ENCODE data around the gene FHL1. TPM values are rescaled to one million over a fixed set of nuclear protein-coding genes. Genes with fewer than 3 reads are reported as not detected.

Gene FHL1
- total RNA-seq, 1 donor from 2014 or later: 70.1 TPM

GRCh38 chrX:136122207-136122606 lies 25.1 kb upstream of the FHL1 start:
- H3K4me1 Mint-ChIP-seq: peaks cover 2% of the 10 kb centered on the region
- H3K27ac Mint-ChIP-seq (ENCODE audit: unreplicated experiment): no peak overlapping the region
- H3K4me3 Mint-ChIP-seq: no peak overlapping the region
- H3K36me3 Mint-ChIP-seq (ENCODE audit: low read depth): no peaks in the 10 kb centered on the region
- no peaks in the 10 kb centered on the region for H3K27me3 Mint-ChIP-seq (ENCODE audit: low read depth)
- TF ChIP-seq, protein P1, sequence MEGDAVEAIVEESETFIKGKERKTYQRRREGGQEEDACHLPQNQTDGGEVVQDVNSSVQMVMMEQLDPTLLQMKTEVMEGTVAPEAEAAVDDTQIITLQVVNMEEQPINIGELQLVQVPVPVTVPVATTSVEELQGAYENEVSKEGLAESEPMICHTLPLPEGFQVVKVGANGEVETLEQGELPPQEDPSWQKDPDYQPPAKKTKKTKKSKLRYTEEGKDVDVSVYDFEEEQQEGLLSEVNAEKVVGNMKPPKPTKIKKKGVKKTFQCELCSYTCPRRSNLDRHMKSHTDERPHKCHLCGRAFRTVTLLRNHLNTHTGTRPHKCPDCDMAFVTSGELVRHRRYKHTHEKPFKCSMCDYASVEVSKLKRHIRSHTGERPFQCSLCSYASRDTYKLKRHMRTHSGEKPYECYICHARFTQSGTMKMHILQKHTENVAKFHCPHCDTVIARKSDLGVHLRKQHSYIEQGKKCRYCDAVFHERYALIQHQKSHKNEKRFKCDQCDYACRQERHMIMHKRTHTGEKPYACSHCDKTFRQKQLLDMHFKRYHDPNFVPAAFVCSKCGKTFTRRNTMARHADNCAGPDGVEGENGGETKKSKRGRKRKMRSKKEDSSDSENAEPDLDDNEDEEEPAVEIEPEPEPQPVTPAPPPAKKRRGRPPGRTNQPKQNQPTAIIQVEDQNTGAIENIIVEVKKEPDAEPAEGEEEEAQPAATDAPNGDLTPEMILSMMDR (conservative IDR thresholded peaks at IDR 0.05): no peak
- no peak for DNase-seq (ENCODE audit: low read depth, low spot score)
- peaks cover 10% of the 10 kb centered on the region for H3K9me3 Mint-ChIP-seq

DNA sequence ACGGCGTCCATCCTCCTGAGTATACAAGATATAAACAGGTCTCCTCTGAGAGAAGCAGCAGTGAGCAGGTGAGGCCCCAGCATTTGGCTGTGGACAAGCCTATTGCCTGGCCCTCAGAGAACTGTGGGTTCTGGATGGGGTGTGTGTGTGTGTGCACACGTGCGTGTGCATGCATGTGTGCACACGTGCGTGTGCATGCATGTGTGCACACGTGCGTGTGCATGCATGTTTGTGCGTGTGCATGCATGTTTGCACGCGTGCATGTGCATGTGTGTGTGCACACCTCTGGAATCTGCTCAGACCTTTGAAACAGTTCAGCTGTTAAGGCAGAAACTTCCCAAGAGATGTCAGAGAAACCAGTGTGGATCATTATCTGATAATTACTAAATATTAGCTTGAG lies 22.2 kb upstream of the FHL1 start:
- peaks cover 4% of the 10 kb centered on the region for H3K4me1 Mint-ChIP-seq

DNA sequence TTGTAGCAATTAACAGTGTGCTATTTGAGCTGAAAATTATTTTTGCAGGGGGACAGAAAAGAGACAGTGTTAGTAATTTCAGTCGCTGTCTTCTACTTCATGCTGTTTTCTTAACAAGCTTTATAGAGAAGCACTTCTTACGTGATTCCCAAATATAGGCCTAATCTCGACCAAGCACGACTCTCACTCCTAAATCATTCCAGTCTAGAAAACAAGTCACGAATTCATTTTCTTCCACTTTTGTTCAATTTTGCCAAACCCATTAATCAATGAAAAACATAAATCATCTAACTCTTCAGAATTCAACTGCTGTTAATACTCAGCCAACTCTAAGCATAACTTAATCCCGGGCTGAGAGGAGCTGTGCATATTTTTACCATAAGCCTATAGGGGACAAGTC lies 21.0 kb upstream of the FHL1 start:
- TF ChIP-seq, protein P1 (conservative IDR thresholded peaks at IDR 0.05): no peak
- Mint-ChIP-seq H3K4me3 (no peak overlapping the region), H3K4me1 (peaks cover 4% of the 10 kb centered on the region), H3K27ac (ENCODE audit: unreplicated experiment) (no peak overlapping the region), H3K36me3 (ENCODE audit: low read depth) (no peaks in the 10 kb centered on the region), H3K9me3 (no peaks in the 10 kb centered on the region), H3K27me3 (ENCODE audit: low read depth) (no peaks in the 10 kb centered on the region)
- DNase-seq (ENCODE audit: low read depth, low spot score): no peak

More for the DNA sequence above, 22.2 kb upstream of the FHL1 start:
- peaks cover 4% of the 10 kb centered on the region for H3K9me3 Mint-ChIP-seq
- H3K27ac Mint-ChIP-seq (ENCODE audit: unreplicated experiment): no peak overlapping the region
- H3K36me3 Mint-ChIP-seq (ENCODE audit: low read depth): no peaks in the 10 kb centered on the region
- H3K27me3 Mint-ChIP-seq (ENCODE audit: low read depth): no peaks in the 10 kb centered on the region
- TF ChIP-seq, protein P1 (conservative IDR thresholded peaks at IDR 0.05): no peak
- DNase-seq (ENCODE audit: low read depth, low spot score): no peak
- H3K4me3 Mint-ChIP-seq: no peak overlapping the region

DNA sequence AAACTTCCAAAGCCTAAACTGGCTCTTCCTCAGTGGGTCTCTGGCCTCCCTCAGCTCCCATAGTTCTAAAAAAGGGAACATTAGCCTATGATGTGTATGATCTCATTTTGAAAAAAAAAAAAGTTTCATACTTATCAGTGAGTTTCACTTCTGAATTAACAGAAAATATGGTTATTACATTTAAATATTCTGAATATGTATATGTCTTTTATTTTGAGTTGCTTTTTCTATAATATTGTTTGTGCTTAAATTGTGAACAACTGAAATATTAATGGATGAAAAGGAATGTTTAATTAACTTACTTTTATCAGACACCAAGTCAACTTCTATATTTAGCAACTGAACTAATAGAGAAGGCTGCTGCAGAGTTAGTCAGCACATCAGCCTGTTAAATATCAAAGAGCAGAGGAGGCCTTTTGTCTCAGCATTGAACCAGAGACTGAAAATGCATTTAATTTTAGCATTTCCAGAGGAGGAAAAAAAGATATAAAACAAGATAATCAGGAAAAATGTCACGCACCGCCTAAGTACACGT lies 20.4 kb upstream of the FHL1 start:
- no peak for DNase-seq (ENCODE audit: low read depth, low spot score)
- TF ChIP-seq, protein P1 (conservative IDR thresholded peaks at IDR 0.05): no peak
- Mint-ChIP-seq H3K4me3 (no peak overlapping the region), H3K36me3 (ENCODE audit: low read depth) (no peaks in the 10 kb centered on the region), H3K27ac (ENCODE audit: unreplicated experiment) (no peak overlapping the region), H3K9me3 (no peaks in the 10 kb centered on the region), H3K4me1 (peaks cover 4% of the 10 kb centered on the region), H3K27me3 (ENCODE audit: low read depth) (no peaks in the 10 kb centered on the region)

DNA sequence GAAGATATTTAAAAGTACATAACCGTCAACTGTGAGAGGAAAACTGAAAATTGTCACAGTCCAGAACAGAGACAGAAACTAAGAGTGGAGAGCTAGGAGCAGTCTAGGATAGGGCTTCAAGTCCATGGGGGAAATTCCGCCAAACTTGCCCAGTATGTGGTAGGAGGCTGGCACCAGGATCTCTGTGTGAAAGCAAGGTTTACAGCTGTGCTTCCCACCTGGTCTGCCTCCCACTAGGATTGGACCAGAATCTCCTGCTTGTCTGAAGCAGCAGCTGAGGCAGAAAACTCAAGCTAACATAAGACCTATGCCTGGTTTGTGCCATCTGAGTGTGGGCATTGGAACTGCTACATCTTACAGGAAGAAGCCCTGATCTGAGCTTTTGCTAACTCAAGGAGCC lies 18.6 kb upstream of the FHL1 start:
- Mint-ChIP-seq H3K36me3 (ENCODE audit: low read depth) (no peaks in the 10 kb centered on the region), H3K4me3 (no peak overlapping the region), H3K9me3 (no peaks in the 10 kb centered on the region), H3K4me1 (peaks cover 4% of the 10 kb centered on the region), H3K27me3 (ENCODE audit: low read depth) (no peaks in the 10 kb centered on the region), H3K27ac (ENCODE audit: unreplicated experiment) (no peak overlapping the region)
- TF ChIP-seq, protein P1 (conservative IDR thresholded peaks at IDR 0.05): no peak
- DNase-seq (ENCODE audit: low read depth, low spot score): no peak

Data from neural crest cell (in vitro differentiated cells).